G401 (cell line): ENCODE data around the gene SHC3. TPM values are rescaled to one million over a fixed set of nuclear protein-coding genes. Genes with fewer than 3 reads are reported as not detected.

ENCODE experiments used
- DNase-seq: peaks from one replicate; pipeline ENCODE4 v3.0.0-alpha.2; 2015; ENCODE audit warnings: low spot score
- in situ Hi-C: cut with HindIII; loops from 2 replicates; pipeline ENCODE4 v1.10.0; 2016; ENCODE audit warnings: low sequenced_read_pairs, mixed read lengths
- total RNA-seq: library from RNA; depleted of rRNA; stranded (reverse); fragments of >200 nt; shearing (Covaris generic); gene quantifications from 2 replicates; pipeline ENCODE4 v1.2.3, GENCODE V29; 2014

Gene SHC3
- total RNA-seq, 1 experiment from 2014 or later, result not detected

DNA sequence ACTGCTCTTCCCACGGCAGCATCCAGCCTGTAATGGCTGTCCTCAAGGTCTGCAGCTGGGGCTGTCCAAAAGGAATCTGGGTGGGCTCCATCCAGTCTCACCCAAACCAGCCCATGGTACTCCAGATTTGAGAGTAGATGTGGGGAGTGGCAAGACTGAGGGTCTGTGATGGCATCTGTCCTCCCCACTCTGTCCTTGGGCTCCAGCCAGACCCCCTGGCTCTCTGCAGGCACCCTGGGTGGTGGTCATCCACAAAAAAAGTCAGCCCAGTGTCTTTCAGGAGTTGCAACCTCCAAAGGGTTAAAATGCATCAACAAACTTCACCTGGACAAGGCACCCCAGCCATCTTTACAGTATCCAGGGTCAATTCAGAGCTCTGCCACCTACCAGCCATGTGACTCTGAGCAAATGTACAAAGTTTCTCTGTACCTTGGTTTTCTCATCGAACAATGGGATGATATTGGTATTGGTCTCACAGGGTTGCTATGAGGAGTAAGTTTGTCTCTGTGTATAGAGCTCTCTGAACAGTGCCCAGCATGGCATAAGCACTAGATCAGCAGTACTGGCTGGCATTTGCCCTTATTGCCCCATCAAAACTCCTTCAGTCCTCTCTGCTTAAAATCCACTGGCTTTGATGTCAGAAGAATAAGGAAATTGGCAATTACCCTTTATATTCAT lies 194.6 kb downstream of the SHC3 start:
- in situ Hi-C loops, result no loop called here
- no peak for DNase-seq

DNA sequence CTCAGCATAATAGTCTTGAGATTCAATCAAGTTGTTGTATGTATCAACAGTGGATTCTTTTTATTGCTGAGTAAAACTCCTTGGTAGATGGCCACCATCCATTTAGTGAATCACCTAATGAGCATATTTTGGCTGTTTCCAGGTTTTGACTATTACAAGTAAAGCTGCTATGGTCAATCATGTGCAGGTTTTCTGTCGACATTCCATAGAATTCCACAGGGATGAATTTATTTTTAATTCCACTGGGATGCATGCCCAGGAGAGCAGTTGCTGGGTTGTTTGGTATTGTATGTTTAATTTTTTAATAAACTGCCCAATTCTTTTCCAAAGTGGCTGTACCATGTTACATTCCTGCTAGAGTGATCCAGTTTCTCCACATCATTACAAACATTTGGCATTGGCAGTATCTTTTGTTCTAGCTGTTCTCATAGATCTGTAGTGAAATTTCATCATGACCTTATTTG lies 197.8 kb downstream of the SHC3 start:
- in situ Hi-C loops, result no loop called here
- no peak for DNase-seq

DNA sequence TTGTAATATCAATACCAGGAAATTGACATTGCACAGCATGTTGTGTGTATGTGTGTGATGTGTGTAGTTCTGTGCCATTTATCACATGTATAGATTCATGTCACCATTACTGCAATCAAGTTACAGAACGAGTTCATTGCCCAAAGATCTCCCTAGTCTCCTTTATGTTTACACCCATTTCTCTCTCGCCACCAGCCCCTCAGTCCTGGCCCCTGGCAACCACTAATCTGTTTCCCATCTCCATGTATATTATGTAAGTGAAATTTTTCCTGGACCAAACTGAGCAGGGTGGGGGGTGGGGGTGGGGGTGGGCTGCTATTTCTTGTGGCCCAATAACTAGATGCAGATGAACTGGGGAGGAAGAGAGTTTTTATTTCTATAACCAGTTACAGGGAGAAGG lies 198.8 kb downstream of the SHC3 start:
- in situ Hi-C loops, result no loop called here
- no peak for DNase-seq

DNA sequence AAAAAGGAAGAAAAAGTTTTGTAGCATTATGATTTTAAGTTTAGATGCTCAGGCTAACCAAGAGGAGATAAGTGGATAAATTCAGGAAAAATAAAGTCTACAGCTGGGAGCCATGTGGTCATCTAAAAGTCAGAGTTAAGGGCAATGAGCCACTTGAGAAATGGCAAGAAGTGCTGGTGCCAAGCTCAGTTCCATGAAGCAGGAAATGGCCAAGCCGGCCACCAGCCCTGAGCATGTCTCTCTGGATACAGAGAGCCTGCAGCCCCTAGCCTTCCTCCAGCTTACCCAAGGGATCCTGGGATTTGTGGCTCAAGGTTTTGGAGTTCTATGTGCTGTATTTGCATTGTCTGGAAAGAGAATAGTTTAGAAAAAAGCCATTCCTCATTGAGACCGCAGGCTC lies 199.6 kb downstream of the SHC3 start:
- no peak for DNase-seq
- in situ Hi-C loops, result no loop called here

DNA sequence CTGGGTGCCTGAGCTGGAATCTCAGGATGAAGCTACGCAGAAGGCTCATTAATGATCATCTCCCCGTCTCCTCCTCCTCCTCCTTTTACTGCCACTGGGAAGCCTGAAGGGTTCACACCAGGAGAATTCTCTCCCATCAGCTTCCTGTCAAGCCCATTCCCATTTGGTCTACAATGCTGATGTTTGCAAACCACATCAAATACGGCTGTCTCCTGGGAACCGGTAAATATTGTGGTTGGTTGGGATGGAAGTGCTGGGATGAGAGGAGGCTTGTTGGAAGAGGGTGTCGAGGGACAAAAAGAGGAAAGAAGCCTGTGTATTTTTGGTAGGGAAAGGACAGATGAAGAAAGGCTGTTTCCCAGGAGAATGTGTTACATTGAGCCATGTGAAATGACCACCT lies 200.6 kb downstream of the SHC3 start:
- in situ Hi-C loops, result no loop called here
- DNase-seq, result no peak

DNA sequence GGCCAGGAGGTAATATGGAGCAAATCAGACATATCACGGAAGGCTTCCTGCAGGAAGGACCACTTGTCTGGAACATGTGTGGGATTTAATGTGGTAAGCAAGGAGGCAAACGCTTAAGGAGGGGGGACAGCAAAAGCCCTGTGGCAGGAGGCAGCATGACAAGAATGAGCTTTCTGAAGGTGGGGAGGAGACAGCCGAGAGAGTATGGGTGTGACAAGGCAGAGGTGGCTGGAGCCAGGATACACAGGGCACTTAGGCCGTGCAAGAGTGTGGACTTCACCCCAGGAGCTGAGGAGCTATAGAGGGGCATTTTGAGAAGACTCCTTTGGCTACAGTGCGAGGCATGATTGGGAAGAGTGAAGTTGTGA lies 201.7 kb downstream of the SHC3 start:
- in situ Hi-C loops, result no loop called here

DNA sequence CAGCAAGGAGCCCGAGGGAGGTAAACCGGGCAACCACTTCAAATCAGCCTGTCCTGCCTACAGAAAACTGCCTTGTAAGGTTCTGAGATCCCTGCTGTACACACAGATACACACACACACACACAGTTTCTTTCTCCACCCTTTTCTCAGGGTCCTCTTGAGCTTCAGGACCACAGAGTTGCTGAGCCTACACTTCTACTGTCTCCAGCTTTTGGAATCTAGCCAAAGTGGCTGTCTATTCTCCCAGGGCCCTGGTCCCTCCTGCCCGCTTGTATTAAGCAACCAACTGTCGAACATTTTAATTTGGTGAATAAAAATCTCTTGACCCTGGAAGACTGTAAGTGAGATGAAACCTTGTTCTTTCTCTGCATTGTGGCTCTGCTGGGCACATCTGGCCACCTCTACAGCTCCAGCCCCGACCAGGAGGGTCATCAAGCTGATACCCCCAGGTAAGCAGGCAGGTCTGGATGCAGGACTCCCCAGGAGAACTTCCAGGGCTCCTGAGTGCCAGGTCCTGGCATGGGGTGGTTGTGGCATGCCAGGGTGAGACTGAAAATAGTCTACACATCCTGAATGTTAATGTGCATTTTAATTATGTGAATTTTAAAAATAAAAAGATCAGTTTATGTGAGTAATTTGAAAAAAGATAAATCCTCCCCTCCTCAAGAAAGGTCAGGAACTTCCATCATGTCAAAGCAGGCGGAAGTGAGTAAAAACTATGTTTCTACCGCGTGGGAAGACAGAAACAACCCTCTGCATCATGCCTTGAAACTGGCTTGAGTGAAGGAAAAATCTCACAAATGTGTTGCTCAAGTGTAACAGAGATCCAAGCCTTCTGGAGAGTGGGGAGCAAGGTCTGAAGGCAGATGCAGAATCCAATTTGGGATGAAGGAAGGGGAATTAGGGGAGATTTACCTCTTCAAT lies 202.4 kb downstream of the SHC3 start:
- in situ Hi-C loops, result no loop called here

More for the DNA sequence above, 201.7 kb downstream of the SHC3 start:
- no peak for DNase-seq

DNA sequence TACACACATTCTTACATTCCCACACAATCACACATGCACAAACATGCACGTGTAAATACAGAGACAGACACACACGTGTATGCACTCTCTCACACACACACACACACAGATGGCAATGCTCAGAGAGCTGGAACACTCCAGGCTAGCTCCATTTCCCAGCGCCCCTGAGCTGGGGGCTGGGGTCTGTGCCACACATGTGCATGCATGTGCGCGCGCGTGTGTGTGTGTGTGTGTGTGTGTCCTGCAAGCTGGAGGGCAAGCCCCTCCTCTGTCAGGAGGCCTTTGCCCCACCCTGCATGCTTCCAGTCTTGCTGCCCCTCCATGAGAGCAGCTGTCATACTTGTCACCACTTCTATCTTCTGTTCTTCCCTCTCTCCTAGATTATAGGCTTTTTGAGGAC lies 204.0 kb downstream of the SHC3 start:
- in situ Hi-C loops, result no loop called here
- DNase-seq, result no peak

More for the DNA sequence above, 202.4 kb downstream of the SHC3 start:
- no peak for DNase-seq

DNA sequence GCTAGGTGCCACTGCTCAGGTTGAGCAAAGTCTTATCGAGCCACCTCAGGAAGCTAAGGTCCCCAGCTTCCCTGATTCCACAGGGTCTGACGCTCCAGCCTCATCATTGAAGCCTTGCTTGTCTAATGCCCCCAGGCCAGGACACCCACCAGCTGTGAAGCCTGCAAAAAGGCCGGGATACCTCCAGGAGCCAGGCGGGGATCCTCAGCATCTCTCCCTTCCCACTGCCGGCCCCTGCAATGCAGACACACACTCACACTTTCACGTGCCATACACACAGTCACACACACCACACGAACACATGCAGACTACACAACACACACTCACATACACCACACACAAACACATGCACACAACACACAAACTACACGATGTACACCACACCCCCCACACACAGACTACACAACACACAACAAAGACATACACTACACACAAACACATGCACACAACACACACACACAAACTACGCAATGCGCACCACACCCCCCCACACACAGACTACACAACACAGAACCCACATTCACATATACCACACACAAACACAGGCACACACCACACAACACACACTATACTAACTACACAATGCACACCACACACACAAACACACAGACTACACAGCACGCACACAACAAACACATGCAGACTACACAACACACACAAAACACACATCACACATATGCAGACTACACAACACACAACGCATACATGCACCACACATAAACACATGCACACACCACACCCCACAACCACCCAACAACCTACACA lies 205.2 kb downstream of the SHC3 start:
- in situ Hi-C loops, result no loop called here
- DNase-seq, result no peak

DNA sequence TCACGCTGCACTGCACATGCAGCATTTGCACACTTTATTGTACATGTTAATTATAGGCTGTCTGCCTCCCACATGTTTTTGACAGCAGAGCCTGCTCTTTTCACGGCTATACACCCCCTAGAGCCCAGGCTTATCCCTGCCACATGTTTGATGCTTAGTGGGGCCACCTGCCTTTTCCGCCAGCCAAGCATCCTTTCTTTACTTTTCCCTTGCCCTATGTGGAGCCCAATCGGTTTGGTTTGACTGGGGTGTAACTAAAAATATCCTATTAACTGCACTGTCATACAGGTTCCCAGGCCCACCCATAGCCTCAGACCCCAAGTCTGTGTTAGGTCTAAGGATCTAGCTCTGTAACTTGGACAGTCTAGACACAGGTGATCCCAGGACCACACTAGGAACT lies 206.2 kb downstream of the SHC3 start:
- no peak for DNase-seq
- in situ Hi-C loops, result no loop called here

DNA sequence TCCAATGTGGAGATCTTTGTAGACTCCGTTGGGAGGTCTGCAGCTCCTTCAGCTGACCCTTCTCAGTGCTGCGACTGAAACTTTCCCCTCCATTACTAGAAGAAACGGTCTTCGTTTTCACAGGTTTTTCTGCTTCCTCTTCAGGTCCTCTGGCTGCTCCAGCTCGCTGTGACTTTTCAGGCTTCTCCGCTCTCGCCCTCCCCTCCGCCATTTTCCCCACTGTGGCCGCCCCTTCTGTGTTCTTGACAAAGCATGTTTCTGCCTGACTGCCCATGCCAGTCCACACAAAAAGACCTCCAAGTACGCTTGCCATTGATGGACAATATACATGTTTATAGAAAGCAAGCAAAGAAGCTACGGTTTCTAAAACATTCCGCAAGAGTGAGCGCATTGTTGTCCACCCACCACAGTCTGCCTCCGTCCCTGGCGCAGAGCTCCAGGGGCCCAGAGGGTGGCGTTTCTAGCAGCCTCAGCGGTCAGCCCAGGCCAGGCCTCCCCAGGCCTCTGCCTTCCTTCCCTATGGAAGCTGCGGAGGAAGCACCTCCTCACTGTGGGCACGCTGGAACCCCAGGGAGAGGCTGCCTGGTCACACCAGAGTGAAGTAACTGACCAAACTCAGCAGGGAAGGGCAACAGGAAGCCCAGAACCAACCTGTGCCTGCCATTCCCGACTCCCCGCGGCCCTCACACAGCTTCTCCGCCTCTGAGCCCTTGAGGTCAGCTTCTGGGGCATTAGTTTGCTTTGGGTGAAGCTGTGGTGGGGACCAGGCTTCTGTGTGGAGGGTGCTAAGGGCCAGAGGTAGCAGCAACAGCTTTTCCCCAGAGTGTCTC lies 207.3 kb downstream of the SHC3 start:
- in situ Hi-C loops, result no loop called here
- DNase-seq, result no peak

DNA sequence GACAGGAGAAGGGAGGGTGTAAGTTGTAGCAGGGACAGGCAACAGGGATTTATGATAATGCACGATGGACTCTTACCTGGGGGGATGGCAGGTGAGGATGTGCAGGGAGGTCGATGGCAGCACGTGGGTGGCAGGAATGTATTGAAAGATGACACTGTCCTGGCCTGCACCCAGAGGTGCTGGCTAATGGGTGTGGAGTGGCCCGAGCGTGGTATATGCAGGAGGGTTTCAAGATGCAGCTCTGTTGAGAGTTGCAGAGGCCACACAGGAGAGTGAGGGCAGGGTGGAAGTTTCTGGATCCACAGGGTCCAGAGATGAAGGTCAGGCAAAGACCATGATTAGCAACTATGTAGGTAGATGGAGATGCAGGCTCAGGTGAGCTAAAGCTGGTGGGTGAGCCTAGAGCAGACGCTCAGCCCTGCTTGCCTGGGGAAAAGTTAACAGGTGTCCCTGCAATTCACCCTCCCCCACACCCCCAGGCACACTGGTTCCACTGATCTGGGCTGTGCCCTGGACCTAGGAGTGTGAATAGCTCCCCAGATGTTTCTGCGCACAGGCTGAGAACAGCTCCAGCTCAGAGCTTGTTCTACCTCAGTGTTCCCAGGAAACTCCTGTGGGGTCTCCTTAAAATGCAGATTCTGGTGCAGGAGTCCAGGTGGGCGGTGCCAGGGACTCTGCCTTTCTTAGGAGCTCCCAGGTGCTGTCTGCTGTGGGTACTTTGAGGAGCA lies 208.8 kb downstream of the SHC3 start:
- no peak for DNase-seq
- in situ Hi-C loops, result no loop called here

DNA sequence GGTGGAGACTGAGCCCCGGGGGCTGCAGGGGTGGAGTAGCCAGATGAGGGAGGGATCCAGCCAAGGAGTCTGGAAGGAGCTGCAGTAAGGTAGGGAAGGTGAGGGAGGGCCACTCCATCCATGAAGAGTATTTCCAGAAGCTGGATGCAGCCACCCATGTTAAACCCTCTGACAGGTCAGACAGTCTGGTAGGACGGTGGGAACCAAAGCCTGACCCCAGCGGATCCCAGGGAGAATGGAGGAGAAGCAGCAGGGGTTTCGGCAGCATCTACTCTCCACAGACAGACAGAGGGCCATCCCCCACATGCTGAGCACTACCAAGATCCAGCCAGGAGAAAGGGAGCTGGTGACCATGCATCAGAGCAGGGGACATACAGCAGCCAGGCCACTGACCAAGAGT lies 209.8 kb downstream of the SHC3 start:
- in situ Hi-C loops, result no loop called here
- DNase-seq, result no peak

DNA sequence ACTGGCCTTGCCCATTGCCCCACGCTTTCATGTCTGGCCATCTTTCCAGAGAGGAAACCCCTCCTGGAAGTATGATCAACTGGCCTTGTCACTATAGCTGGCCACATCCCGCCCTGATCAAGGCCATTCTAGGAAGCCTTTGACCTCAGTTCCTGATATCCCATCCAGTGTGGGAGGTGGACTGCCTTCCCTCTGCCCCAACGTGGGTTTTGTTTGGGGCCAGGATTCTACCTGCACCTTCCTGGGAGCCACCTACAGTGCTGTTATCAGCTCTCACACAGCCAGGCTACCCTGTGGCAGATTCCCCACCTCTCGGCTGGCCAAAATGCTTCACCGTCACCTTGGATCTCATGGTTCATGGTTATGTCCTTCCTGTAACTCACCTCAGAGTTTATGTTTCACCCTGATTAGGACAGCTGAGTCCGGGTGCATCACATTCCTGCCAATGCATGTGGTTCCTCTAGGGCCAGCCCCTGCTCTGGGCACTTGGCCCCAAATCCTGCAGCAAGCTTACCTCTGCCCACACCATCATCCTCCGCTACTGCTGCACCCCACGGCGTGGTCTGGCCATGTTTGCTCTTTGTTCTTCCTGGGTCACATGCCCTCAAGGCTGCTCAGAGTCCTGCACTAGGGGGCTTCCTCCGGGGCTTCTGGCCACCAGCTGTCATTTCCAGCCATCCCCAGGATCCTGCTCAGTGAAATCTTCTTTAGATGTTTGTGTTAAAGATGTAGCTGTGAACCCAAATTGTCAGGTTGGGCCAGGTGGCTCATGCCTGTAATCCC lies 211.5 kb downstream of the SHC3 start:
- DNase-seq, result no peak
- in situ Hi-C loops, result no loop called here

DNA sequence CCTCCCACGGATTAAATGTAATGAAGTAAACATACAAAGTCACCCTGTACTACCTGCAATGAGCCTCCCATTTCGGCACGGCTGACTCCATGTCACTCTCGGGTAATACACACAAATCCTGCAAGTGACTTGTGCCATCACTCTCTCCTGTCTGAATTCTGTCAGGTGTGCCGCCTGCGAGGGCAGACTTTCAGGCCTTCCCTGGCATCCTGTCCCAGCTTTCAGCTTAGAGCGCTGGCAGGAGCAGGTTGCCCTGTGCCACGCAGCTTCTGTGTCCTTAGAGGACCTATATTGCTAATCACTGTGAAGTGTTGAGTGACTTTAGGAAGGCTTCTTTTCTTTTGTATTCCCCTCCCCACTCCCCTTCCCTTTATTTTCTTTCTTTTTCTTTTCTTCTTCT lies 213.1 kb downstream of the SHC3 start:
- in situ Hi-C loops, result no loop called here
- no peak for DNase-seq

DNA sequence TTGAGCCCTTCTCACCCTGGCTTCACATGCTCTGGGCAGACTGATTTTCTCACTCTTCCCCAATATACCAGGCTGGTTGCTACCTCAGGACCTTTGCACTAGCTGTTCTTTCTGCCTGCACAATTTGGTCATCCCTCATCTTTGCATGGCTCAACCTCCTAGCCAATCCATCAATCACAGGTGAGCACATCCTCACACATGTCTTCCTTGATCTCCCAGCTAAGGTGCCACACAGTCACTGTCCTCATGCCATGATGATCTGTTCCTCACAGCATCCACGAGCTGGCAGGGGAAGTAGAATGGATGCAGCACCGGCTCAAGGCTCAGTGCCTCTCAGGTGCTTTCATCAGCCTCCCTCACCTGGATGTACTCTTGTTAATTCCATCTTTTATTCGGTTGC lies 218.0 kb downstream of the SHC3 start:
- in situ Hi-C loops, result no loop called here
- DNase-seq, result no peak

DNA sequence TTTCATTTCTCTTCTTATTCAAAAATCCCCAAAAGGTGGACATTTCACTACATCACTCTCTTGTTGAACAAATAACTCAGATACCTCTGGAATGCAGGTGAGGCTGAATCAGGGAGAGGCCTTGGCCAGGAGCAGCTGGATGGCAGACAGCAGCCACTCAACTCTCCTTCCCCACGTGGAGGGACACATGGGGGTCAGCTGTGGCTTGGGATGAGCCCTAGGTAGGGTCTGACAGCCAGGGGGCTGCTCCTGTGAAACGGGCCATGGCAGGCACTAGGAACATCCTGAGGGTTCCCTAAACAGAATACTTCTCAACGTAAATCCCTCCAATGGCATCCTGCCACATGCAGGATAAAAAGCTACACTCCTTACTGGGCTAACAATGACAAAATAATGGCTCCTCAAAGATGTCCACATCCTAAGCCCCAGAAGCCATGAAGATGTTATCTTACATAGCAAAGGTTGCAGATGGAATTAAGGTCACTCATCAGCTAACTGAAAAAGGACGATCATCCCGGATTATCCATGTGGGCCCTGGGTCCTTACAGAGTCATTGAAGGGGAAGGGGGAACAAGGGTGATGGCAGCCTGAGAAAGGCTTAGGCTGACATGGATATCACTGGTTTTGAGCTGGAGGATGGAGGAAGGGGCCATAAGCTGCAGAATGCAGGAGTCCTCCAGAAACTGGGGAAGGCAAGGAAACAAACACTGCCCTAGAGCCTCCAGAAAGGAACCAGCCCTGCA lies 218.7 kb downstream of the SHC3 start:
- in situ Hi-C loops, result no loop called here
- DNase-seq, result no peak
